SK-N-SH (cell line): ENCODE data around the gene SHISA5. TPM values are rescaled to one million over a fixed set of nuclear protein-coding genes. Genes with fewer than 3 reads are reported as not detected.

Experiments
- CTCF ChIA-PET: fragments of 300-600, 350-600 bp; formaldehyde crosslinking; extraction: SDS; loops from one replicate; lab custom pipeline; 2021; lab: Yijun Ruan, JAX
- POLR2A ChIA-PET: fragments of 350-600 bp; sonication (Branson Sonifier 250); formaldehyde crosslinking; extraction: SDS; loops from one replicate; lab custom pipeline; 2020; ENCODE audit warnings: antibody characterized with exemption, inconsistent platforms; lab: Yijun Ruan, JAX
- DNase-seq: peaks from one replicate; pipeline ENCODE4 v3.0.0; 2012
- H2AFZ ChIP-seq: fragments of 200-600 bp; sonication (generic); 2 replicates; pipeline ENCODE4 v1.8.1; 2016; ENCODE audit warnings: antibody characterized with exemption, mild to moderate bottlenecking, low read depth
- H3F3A ChIP-seq: fragments of 200-600 bp; sonication (generic); replicated peaks from 2 replicates; pipeline ENCODE3; 2016; ENCODE audit warnings: antibody characterized with exemption, mild to moderate bottlenecking; ENCODE audit not compliant: insufficient read depth
- H3K27ac ChIP-seq, 2 experiments: fragments of 200-500 bp in 1 of 2; fragments of 200-600 bp in 1 of 2; sonication (Bioruptor generic) in 1 of 2; sonication (generic), shearing (Covaris generic) in 1 of 2; 2 replicates each; pipeline versions ENCODE4 v1.5.1 to v1.6.1; 2014 to 2016; ENCODE audit warnings: low read depth in 2 of 2, inconsistent platforms in 1 of 2, low read length in 1 of 2, mild to moderate bottlenecking in 1 of 2, mixed read lengths in 1 of 2
- H3K27me3 ChIP-seq: fragments of 200-600 bp; sonication (generic), shearing (Covaris generic); 2 replicates; pipeline ENCODE4 v1.6.1; 2016; ENCODE audit warnings: mixed run types; ENCODE audit not compliant: insufficient read depth
- H3K36me3 ChIP-seq, 2 experiments: fragments of 200-500 bp in 1 of 2; fragments of 200-600 bp in 1 of 2; sonication (Bioruptor generic) in 1 of 2; sonication (generic) in 1 of 2; replicated peaks in 1 of 2; 2 replicates each; pipeline versions ENCODE3 to v1.5.1; 2014 to 2016; ENCODE audit warnings: low read length in 1 of 2, mild to moderate bottlenecking in 1 of 2; ENCODE audit not compliant: insufficient read depth in 2 of 2, control insufficient read depth in 1 of 2
- H3K4me1 ChIP-seq, 2 experiments: fragments of 200-500 bp in 1 of 2; fragments of 200-600 bp in 1 of 2; sonication (Bioruptor generic) in 1 of 2; sonication (generic), shearing (Covaris generic) in 1 of 2; 2 replicates each; pipeline versions ENCODE4 v1.5.1 to v1.6.1; 2014 to 2016; ENCODE audit warnings: low read depth in 1 of 2, low read length in 1 of 2, mixed run types in 1 of 2; ENCODE audit not compliant: insufficient read depth in 2 of 2, control insufficient read depth in 1 of 2
- H3K4me2 ChIP-seq: fragments of 200-600 bp; sonication (generic), shearing (Covaris generic); 2 replicates; pipeline ENCODE4 v1.6.1; 2017; ENCODE audit warnings: mixed run types
- H3K4me3 ChIP-seq, 2 experiments: fragments of 200-500 bp in 1 of 2; fragments of 200-600 bp in 1 of 2; sonication (Bioruptor generic) in 1 of 2; sonication (generic), shearing (Covaris generic) in 1 of 2; 2 replicates each; pipeline versions ENCODE4 v1.5.1 to v1.8.1; 2014 to 2016; ENCODE audit warnings: low read depth in 2 of 2, inconsistent platforms in 1 of 2, low read length in 1 of 2, mild to moderate bottlenecking in 1 of 2, mixed read lengths in 1 of 2, moderate library complexity in 1 of 2
- H3K79me2 ChIP-seq: fragments of 200-600 bp; sonication (generic); 2 replicates; pipeline ENCODE4 v1.8.1; 2017; ENCODE audit warnings: mild to moderate bottlenecking; ENCODE audit not compliant: insufficient read depth
- H3K9ac ChIP-seq: fragments of 200-600 bp; sonication (generic); 2 replicates; pipeline ENCODE4 v1.6.1; 2017; ENCODE audit warnings: mixed run types
- H3K9me2 ChIP-seq: fragments of 200-600 bp; sonication (generic); 2 replicates; pipeline ENCODE4 v1.6.1; 2017; ENCODE audit warnings: mixed run types
- H3K9me3 ChIP-seq: fragments of 200-600 bp; sonication (generic); 2 replicates; pipeline ENCODE4 v1.6.1; 2017; ENCODE audit warnings: mixed run types, mild to moderate bottlenecking, moderate library complexity
- H4K20me1 ChIP-seq: fragments of 200-600 bp; sonication (generic); 2 replicates; pipeline ENCODE4 v1.6.1; 2017; ENCODE audit warnings: mild to moderate bottlenecking, mixed run types; ENCODE audit not compliant: insufficient read depth
- EZH2phosphoT487 ChIP-seq: fragments of 200-600 bp; sonication (generic); IDR thresholded peaks from 2 replicates; pipeline ENCODE4 v1.6.1; 2017; ENCODE audit warnings: low read depth, mixed run types, mild to moderate bottlenecking, antibody characterized with exemption, moderate library complexity, borderline replicate concordance
- FOSL2 ChIP-seq: IDR thresholded peaks from 2 replicates; pipeline ENCODE4 v1.4.0; 2012; ENCODE audit warnings: low read depth, mild to moderate bottlenecking, moderate library complexity, borderline replicate concordance
- FOXM1 ChIP-seq: IDR thresholded peaks from 2 replicates; pipeline ENCODE4 v1.4.0; 2012; ENCODE audit warnings: low read depth, mild to moderate bottlenecking
- GATA2 ChIP-seq: sonication (generic); formaldehyde crosslinking; IDR thresholded peaks from 2 replicates; pipeline ENCODE4 v1.5.0; 2020; ENCODE audit warnings: mild to moderate bottlenecking, missing genetic modification reagents
- MEF2A ChIP-seq: IDR thresholded peaks from 2 replicates; pipeline ENCODE4 v1.4.0; 2012; ENCODE audit warnings: low read depth, borderline replicate concordance
- PBX3 ChIP-seq: IDR thresholded peaks from 2 replicates; pipeline ENCODE4; 2012
- RAD21 ChIP-seq: IDR thresholded peaks from 2 replicates; pipeline ENCODE4 v1.6.1; 2012; ENCODE audit warnings: mild to moderate bottlenecking, low read length
- RCOR1 ChIP-seq: fragments of 150-350 bp; IDR thresholded peaks from 2 replicates; pipeline ENCODE4 v1.6.1; 2017; ENCODE audit warnings: antibody characterized with exemption, low read length
- RXRA ChIP-seq: IDR thresholded peaks from 2 replicates; pipeline ENCODE4 v1.4.0; 2012; ENCODE audit warnings: low read depth, mild to moderate bottlenecking, borderline replicate concordance
- ZBTB33 ChIP-seq: IDR thresholded peaks from 2 replicates; pipeline ENCODE4 v1.4.0; 2012; ENCODE audit warnings: low read depth, borderline replicate concordance
- WGBS: methylation state at CpG from one replicate; pipeline ENCODE4 v1.1.6; 2017; ENCODE audit warnings: low lambda C conversion rate; 5-methylcytosine and 5-hydroxymethylcytosine counted together
- polyA plus RNA-seq, 3 experiments: library from polyadenylated mRNA; depleted of rRNA; stranded (reverse); fragments of >200 nt; gene quantifications; 2 replicates each; pipeline ENCODE4 v1.2.3, GENCODE V29; 2012
- TF ChIP-seq, protein P1 (sequence below): fragments of 150-350 bp; IDR thresholded peaks from 2 replicates; pipeline ENCODE4 v1.6.1; 2016; ENCODE audit warnings: mild to moderate bottlenecking, low read depth, low read length
- TF ChIP-seq, protein P2 (sequence below): IDR thresholded peaks from 2 replicates; pipeline ENCODE4 v1.4.0; 2012; ENCODE audit warnings: low read depth, borderline replicate concordance
- TF ChIP-seq, protein P3 (sequence below): fragments of 150-350 bp; IDR thresholded peaks from 2 replicates; pipeline ENCODE4 v1.6.1; 2017; ENCODE audit warnings: antibody characterized with exemption, low read length, low read depth, borderline replicate concordance

Gene SHISA5
- polyA plus RNA-seq, 1 of the 3 experiments (the other 2 are of a cell fraction): 194 TPM

GRCh38 chr3:48475188-48475587, 28.8 kb downstream of the SHISA5 start:
- Histone ChIP-seq H3K79me2 (peaks cover 27% of the 10 kb centered on the region), H3K27me3 (no peaks in the 10 kb centered on the region), H3K9ac (no peak overlapping the region), H3K36me3 (no peaks in the 10 kb centered on the region), H3K27ac (no peak overlapping the region), H3F3A (peaks cover 7% of the 10 kb centered on the region), H3K9me3 (no peaks in the 10 kb centered on the region), H4K20me1 (no peaks in the 10 kb centered on the region), H2AFZ (no peak overlapping the region), H3K9me2 (no peaks in the 10 kb centered on the region), H3K4me3 (no peak overlapping the region), H3K4me1 (peaks cover 0 to 6% of the 10 kb centered on the region in 2 experiments; a peak in 1 of 4 replicates), H3K4me2 (no peak overlapping the region)
- no peak for DNase-seq
- WGBS: 95% methylated on average over 11 of the region's 11 CpGs
- ChIA-PET POLR2A (no interaction called here), CTCF (interaction anchor here (0.9 to 6.4 kb wide), 4 partner anchors 9 to 79 kb away, joined by 3 to 27 read pairs (median 10); a partner anchor contains a TSS)
- TF ChIP-seq MEF2A (no peak), RCOR1 (no peak), RAD21 (no peak), GATA2 (CRISPR knock-in tag) (no peak), EZH2phosphoT487 (no peak), FOXM1 (no peak), ZBTB33 (no peak), PBX3 (no peak), RXRA (no peak), FOSL2 (no peak)
- TF ChIP-seq, protein P1, sequence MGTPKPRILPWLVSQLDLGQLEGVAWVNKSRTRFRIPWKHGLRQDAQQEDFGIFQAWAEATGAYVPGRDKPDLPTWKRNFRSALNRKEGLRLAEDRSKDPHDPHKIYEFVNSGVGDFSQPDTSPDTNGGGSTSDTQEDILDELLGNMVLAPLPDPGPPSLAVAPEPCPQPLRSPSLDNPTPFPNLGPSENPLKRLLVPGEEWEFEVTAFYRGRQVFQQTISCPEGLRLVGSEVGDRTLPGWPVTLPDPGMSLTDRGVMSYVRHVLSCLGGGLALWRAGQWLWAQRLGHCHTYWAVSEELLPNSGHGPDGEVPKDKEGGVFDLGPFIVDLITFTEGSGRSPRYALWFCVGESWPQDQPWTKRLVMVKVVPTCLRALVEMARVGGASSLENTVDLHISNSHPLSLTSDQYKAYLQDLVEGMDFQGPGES: no peak
- TF ChIP-seq, protein P2, sequence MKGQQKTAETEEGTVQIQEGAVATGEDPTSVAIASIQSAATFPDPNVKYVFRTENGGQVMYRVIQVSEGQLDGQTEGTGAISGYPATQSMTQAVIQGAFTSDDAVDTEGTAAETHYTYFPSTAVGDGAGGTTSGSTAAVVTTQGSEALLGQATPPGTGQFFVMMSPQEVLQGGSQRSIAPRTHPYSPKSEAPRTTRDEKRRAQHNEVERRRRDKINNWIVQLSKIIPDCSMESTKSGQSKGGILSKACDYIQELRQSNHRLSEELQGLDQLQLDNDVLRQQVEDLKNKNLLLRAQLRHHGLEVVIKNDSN: no peak
- TF ChIP-seq, protein P3, sequence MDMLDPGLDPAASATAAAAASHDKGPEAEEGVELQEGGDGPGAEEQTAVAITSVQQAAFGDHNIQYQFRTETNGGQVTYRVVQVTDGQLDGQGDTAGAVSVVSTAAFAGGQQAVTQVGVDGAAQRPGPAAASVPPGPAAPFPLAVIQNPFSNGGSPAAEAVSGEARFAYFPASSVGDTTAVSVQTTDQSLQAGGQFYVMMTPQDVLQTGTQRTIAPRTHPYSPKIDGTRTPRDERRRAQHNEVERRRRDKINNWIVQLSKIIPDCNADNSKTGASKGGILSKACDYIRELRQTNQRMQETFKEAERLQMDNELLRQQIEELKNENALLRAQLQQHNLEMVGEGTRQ: no peak
